GM19397 (cell line): ENCODE results near the gene CCDC88B.
"Not testable (repeated sequence)": the region's sequence is repeated elsewhere in the genome, so short reads cannot be mapped to it uniquely, and the experiment has no call there.

ENCODE experiments used
- ATAC-seq: cut with Tn5 transposase; IDR thresholded peaks from one replicate; pipeline ENCODE4 v1.9.1; 2021; ENCODE audit warnings: mild to moderate bottlenecking, moderate library complexity; ENCODE audit not compliant: unreplicated experiment

CCDC88B gene

GRCh38 chr11:64304032-64304315, 36.0 kb upstream of the CCDC88B start:
- ATAC-seq: no peak

- ATAC-seq: peak; percentile 25
Observed at GRCh38 chr11:64304316-64305072, 35.5 kb upstream of the CCDC88B start.

GRCh38 chr11:64305075-64305690, 34.8 kb upstream of the CCDC88B start, which contains the start of gene ESRRA:
Gene ESRRA, plus strand, starts transcription at chr11:64305524. Its CDS starts 1,656 bp downstream, at chr11:64307180.
- ATAC-seq: peak; percentile 70

- peak; percentile 23 for ATAC-seq
Observed at GRCh38 chr11:64305691-64306562, 34.1 kb upstream of the CCDC88B start.

GRCh38 chr11:64306563-64306875, 33.5 kb upstream of the CCDC88B start:
- no peak for ATAC-seq

- no peak for ATAC-seq
Observed at GRCh38 chr11:64306876-64307622, 33.0 kb upstream of the CCDC88B start.

- ATAC-seq: not testable (repeated sequence)
Observed at GRCh38 chr11:64307795-64308194, 32.2 kb upstream of the CCDC88B start.

- no peak for ATAC-seq
Observed at GRCh38 chr11:64312947-64313346, 27.1 kb upstream of the CCDC88B start.

GRCh38 chr11:64313491-64314145, 26.4 kb upstream of the CCDC88B start:
- ATAC-seq: no peak

- ATAC-seq: no peak
Observed at GRCh38 chr11:64314146-64314804, 25.7 kb upstream of the CCDC88B start.

GRCh38 chr11:64314805-64315561, 25.0 kb upstream of the CCDC88B start:
- no peak for ATAC-seq

GRCh38 chr11:64315667-64316526, 24.1 kb upstream of the CCDC88B start:
- ATAC-seq: not testable (repeated sequence)

GRCh38 chr11:64316672-64317324, 23.2 kb upstream of the CCDC88B start:
- peak; percentile 3 for ATAC-seq

- peak; percentile 63 for ATAC-seq
Observed at GRCh38 chr11:64317325-64317960, 22.6 kb upstream of the CCDC88B start, which contains the start of gene TRMT112. Gene TRMT112, minus strand, starts transcription at chr11:64317559. Its CDS starts 33 bp downstream, at chr11:64317526.

- peak; percentile 80 for ATAC-seq
Observed at GRCh38 chr11:64317961-64318765, 21.8 kb upstream of the CCDC88B start, which contains the start of gene PRDX5. Gene PRDX5, plus strand, starts transcription at chr11:64318121. Its CDS starts 95 bp downstream, at chr11:64318216.
